ENCODE results near the gene ADAMTSL3. TPM values are rescaled to one million over a fixed set of nuclear protein-coding genes. Genes with fewer than 3 reads are reported as not detected.

Gene ADAMTSL3
- total and polyA plus RNA-seq, 2 of the 8 experiments (the other 6 are each of a cell fraction or from before 2014, with no cell fraction given), result 0.35 to 1.4 TPM

DNA sequence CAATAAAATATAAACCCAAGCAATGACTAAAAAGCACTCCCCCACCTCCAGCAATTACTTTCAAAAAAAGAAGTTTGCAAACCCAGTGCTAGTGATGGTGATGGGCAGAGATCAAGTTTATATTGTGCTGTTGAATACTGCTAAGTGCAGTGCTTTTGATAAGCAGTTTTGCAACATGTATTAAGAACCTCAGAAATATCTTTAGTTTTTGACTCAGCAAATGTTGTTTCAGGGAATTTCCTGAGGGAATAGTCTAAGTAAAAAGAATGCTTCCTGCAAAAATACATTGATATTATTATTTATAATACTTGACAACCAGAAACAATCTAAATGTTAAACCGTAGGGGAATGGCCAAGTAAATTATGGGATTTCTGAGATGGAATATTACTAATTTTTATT lies 69.3 kb downstream of the ADAMTSL3 start (continued):
- no peak for TF ChIP-seq SIX5 (IDR thresholded peaks at IDR 0.05; ENCODE audit: low read depth, low read length)
- TF ChIP-seq CBX5 (IDR thresholded peaks at IDR 0.05; ENCODE audit: low read depth, low read length), result no peak
- no peak for TF ChIP-seq TBP (IDR thresholded peaks at IDR 0.05; ENCODE audit: low read depth, low read length)
